GM10266 (cell line): Measurements from ENCODE around the gene ZFP92.
"Not testable (repeated sequence)": the region's sequence is repeated elsewhere in the genome, so short reads cannot be mapped to it uniquely, and the experiment has no call there.

ENCODE experiments used
- DNase-seq: peaks from one replicate; pipeline ENCODE4 v3.0.0; 2012; ENCODE audit errors: extremely low spot score
- TF ChIP-seq, protein P1 (sequence below): IDR thresholded peaks from 2 replicates; pipeline ENCODE4 v1.5.1; 2012; ENCODE audit warnings: mild to moderate bottlenecking, low read depth; ENCODE audit not compliant: control insufficient read depth, insufficient read depth; ENCODE audit errors: missing control alignments

The ZFP92 gene

DNA sequence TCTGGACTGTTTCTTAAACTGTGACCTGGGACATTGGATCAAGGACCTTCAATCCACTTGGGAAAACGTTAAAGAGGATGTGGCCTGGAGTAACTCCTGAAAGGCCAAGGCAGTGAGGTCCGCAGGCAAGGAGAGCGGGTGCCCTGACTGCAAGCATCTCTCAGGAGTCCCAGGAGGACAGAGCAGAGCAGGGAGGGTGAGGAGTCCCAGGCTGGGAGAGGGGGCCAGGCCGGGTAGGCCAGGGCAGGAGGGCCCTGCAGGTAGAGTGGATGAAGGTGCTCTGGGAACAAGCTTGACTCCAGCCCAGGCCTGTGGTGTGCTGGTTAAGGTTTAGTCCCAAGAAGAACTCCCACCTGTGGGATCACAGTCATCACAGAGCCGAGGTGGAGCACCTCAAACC lies 23.9 kb upstream of the ZFP92 start:
- no peak for DNase-seq
- TF ChIP-seq, protein P1, sequence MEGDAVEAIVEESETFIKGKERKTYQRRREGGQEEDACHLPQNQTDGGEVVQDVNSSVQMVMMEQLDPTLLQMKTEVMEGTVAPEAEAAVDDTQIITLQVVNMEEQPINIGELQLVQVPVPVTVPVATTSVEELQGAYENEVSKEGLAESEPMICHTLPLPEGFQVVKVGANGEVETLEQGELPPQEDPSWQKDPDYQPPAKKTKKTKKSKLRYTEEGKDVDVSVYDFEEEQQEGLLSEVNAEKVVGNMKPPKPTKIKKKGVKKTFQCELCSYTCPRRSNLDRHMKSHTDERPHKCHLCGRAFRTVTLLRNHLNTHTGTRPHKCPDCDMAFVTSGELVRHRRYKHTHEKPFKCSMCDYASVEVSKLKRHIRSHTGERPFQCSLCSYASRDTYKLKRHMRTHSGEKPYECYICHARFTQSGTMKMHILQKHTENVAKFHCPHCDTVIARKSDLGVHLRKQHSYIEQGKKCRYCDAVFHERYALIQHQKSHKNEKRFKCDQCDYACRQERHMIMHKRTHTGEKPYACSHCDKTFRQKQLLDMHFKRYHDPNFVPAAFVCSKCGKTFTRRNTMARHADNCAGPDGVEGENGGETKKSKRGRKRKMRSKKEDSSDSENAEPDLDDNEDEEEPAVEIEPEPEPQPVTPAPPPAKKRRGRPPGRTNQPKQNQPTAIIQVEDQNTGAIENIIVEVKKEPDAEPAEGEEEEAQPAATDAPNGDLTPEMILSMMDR = no peak

DNA sequence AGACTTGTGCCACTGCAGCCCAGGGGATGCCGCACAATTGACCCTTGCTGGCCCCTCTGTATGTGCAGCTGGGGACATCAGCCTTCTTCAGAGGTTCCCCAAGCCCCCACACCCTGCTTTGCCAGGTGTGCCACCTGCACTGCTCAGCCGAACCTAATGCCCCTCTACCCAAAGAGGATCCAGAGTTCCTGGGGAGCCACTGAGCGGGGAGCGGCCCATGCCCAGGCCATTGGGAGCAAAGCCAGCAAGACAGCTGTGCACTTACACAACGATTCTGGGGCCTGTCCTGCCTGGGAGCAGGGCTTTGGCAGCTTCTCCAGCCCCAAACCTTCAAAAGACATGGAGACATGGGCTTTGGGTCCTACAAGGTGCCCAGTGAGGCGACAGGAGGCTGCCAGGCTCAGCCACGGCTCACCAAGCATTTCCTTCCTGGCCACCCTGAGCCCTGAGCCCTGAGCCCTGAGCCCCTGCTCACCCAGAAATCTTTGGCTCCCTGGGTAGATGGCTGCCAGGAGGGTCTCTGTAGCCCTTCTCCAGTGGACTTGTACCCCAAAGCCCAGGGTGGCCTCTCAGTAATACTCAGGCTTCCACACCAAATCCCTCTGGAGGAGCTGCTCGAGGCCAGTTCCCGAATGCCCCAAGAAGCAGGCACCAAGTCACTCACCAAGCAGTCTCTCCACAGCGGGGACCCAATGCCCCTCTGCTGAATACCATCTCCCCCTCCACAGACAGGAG lies 23.1 kb upstream of the ZFP92 start:
- TF ChIP-seq, protein P1 = no peak
- DNase-seq = no peak

- DNase-seq = no peak
- TF ChIP-seq, protein P1 = no peak
These were observed 22.4 kb upstream of the ZFP92 start for GRCh38 chrX:153388722-153389459.

DNA sequence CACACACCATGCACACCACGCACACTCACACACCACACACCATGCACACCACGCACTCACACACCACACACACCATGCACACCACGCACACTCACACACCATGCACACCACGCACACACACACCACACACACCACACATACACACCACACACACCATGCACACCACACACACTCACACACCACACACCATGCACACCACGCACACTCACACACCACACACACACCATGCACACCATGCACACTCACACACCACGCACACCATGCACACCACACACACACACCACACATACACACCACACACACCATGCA lies 21.9 kb upstream of the ZFP92 start:
- DNase-seq = not testable (repeated sequence)

DNA sequence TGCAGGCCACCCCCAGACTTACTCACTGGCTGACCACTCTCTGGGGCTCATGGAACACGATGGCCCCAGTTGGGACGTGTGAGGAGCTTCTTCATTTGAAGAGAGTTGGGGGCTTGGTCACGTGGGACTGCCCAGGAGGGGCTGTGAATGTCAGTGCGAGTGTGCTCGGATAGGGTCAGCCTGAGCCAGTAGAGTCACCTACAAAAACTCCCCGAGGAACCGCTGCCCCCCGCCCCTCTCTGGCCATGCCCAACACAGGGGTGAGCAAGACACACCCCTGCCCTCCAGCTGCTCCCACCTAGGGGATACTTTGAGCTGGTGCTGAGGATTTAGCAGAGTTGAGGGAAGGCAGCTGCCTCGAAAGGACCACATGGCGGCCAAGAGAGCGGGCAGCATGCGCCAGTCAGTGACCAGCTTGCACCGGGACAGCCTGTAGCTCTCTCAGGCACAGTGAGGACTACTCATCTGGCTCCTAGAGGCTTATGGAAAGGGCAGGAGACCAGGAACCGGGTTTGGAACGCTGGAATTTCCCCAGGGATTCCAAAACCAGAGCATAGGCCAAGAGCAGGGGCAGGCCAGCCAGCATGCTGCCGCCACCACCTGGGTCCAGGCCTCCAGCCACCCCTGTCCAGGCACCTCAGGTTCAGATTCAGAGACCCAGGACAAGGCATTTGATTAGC lies 18.5 kb upstream of the ZFP92 start:
- TF ChIP-seq, protein P1 = no peak
- no peak for DNase-seq

DNA sequence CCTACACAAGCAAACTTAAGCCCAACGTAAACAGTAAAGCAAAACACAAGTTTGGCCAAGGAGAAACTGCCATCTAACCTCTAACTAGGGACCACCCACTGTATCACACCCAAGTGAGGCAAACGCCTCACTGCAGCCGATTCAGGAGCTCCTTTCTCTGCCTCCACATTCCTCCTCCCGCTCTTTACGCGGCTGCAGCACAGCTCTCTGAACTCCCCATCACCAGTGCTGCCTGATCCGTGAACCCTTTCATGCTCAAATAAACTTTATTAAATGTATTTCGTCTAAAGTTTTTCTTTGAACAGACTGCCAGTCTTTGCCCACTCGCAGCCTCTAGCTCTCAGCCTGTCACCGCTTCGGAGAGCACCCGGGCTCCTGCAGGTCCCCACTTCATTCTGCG lies 16.7 kb upstream of the ZFP92 start:
- TF ChIP-seq, protein P1 = no peak
- DNase-seq = no peak

DNA sequence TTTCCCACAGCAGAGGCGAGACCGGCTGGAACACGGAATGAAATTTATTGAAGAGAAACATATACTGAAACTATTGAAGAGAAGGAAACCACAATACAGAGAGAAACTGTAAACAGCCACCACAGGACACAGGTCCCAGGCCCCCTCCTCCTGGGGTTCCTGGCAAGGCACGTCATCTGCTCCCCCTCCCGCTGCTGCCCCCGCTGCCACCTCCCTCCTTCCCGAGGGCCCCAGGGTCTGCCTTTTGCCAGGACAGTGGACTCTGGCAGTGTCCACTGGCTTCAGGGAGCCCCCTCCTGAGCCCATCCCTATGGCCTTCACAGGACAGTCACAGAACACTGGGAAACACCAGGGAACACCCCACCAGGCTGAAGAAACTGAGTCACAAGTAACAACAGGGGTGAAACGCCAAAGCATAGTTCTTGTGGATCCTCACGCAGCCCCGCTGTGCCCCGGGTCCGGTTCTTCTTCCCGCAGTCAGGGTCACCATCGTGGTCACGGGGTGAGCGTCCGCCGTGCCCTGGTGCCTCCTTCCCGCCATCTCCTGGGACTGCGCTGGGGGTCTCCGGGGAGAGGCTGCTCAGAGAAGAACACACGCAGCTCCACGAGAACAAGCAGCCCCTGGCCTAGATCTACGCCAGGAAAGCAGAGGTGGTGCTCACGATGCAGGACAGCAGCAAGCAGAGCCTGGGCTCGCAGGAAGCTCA lies 15.5 kb upstream of the ZFP92 start:
- TF ChIP-seq, protein P1 = no peak
- no peak for DNase-seq
